GM18526 (cell line): ENCODE results near the gene GSTM1.

Source experiments
- POLR2A ChIP-seq: IDR thresholded peaks from 3 replicates; pipeline ENCODE4 v1.6.1; 2011; ENCODE audit not compliant: insufficient read length; ENCODE audit errors: extremely low read depth

GSTM1 gene

GRCh38 chr1:109657395-109657794 is 30.2 kb upstream of the GSTM1 start:
- no peak for TF ChIP-seq POLR2A

DNA sequence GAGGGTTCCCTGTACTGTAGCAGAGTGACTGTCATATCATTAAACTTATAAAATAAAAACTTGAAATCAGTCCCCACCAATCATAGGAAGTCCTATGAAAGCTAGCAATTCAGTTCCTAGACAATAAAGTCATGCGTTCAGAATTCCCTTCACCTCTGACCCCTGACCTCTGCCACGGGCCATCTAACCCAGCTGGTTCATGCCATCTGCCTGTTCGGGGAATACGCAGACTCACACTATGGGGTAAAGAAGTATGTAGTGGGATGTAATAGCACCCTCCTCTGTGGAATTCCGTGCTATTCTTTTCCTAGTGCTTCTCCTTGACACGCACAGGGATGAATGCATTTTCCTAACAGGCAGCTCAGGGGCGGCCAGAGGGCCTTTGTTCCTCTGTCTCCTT is 29.6 kb upstream of the GSTM1 start:
- TF ChIP-seq POLR2A, result no peak

- no peak for TF ChIP-seq POLR2A
These were observed 29.0 kb upstream of the GSTM1 start for GRCh38 chr1:109658533-109659042.

DNA sequence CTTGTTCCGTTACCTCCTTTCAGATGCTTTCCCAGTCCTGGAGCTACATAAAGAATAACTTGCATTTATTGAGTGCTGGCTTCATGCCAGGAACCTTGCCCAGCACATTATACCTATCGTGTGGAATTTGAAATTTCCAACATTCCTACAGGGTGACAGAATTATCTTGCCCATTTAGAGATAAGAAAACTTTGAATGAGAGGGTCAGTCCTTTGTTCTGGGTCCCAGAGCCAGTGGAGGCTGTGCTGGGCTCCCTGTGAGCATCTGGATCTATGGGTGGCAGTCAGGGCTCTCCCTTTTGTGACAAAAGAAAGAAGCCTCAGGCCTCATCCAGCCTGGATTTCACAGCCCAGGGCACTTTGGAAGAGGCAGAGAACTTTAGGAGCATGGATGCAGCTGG is 28.5 kb upstream of the GSTM1 start:
- no peak for TF ChIP-seq POLR2A

GRCh38 chr1:109659997-109660690 is 27.5 kb upstream of the GSTM1 start:
- no peak for TF ChIP-seq POLR2A

DNA sequence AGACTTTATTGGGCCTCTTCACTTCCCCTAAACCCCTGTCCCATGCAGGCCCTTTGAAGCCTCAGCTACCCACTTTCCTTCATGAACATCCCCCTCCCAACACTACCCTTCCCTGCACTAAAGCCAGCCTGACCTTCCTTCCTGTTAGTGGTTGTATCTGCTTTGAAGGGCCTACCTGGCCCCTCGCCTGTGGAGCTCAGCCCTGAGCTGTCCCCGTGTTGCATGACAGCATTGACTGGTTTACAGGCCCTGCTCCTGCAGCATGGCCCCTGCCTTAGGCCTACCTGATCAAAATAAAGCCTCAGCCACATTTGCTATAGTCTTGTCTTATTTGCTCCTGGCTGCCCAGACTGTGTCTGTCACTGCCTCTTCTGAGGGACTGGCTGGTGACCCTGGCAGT is 26.2 kb upstream of the GSTM1 start:
- TF ChIP-seq POLR2A, result no peak

- no peak for TF ChIP-seq POLR2A
These were observed 22.9 kb upstream of the GSTM1 start for GRCh38 chr1:109664671-109665070.

DNA sequence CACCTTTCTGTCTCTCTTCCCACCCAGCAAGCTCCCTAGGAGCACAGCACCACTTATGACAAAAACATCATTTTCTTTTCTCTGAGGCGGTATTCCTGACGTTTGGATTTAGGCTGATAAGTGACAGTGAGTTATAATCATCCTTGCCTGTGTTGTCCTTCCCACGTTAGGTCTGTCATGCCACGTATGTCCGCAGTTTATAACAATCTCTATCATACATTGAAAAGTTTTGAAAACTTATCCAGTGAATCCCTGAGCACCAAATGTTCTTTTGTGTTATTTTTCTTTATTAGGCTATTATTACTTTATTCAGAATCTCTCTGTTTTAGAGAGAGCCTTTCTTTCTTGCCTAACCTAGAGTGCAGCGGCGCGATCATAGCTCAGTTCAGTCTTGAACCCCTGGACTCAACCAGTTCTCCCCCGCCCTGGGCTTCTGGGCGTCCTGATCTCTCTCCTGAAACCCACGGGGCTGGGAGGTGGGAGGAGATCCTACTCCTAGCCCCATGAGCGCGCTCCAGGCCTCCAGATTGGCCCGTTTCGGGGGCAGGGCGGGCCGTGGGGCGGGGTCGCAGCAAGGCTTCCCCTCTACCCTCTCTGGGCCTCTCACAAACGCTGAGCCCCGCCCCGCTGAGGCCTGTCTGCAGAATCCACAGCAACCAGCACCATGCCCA is 20.0 kb upstream of the GSTM1 start, which contains the start of gene GSTM2:
Gene GSTM2 (plus strand): TSS at position 606 of the 671 bp plus-strand sequence. CDS start 59 bp downstream, at position 665.
- no peak for TF ChIP-seq POLR2A

- TF ChIP-seq POLR2A, result no peak
These were observed 19.4 kb upstream of the GSTM1 start for GRCh38 chr1:109668123-109668775.

DNA sequence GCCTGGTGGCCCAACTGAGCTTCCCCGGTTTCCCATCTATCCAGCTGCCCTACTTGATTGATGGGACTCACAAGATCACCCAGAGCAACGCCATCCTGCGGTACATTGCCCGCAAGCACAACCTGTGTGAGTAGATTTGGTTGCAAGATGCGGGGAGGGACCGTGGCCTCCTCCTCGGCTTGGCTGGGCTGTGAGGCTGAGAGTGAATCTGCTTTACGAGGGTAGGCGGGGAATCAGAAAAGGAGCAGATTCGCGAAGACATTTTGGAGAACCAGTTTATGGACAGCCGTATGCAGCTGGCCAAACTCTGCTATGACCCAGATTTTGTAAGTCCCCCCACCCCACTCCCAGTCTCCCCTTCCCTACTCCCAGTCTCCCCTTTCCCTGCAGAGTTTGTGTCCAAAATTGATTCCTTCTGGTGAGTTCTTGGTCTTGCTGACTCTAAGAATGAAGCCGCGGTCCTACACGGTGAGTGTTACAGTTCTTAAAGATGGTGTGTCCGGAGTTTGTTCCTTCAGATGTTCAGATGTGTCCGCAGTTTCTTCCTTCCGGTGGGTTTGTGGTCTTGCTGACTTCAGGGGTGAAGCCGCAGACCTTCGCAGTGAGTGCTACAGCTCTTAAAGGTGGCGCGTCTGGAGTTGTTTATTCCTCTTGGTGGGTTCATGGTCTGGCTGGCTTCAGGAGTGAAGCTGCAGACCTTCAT is 18.2 kb upstream of the GSTM1 start:
- no peak for TF ChIP-seq POLR2A

GRCh38 chr1:109671067-109671466 is 16.6 kb upstream of the GSTM1 start:
- TF ChIP-seq POLR2A, result no peak

DNA sequence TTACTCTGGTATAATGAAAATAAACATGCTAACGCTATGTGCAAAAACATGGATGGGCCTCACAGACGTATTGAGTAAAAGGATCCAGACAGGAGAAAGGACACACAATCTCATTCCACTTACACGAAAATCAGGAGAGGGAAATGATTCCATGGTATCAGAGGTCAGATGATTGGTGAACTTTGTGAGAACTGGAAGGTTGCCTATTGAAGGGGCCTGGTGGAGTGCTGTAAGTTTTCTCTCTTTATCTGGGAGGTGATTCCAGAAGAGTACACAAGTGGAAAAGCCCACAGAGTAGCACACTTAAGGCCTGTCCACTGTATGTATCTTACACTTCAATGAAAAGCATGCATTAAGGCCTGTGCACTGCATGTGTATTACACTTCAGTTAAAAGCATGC is 10.2 kb upstream of the GSTM1 start:
- no peak for TF ChIP-seq POLR2A

- TF ChIP-seq POLR2A, result no peak
These were observed 2.3 kb downstream of the GSTM1 start for GRCh38 chr1:109689844-109690405.

DNA sequence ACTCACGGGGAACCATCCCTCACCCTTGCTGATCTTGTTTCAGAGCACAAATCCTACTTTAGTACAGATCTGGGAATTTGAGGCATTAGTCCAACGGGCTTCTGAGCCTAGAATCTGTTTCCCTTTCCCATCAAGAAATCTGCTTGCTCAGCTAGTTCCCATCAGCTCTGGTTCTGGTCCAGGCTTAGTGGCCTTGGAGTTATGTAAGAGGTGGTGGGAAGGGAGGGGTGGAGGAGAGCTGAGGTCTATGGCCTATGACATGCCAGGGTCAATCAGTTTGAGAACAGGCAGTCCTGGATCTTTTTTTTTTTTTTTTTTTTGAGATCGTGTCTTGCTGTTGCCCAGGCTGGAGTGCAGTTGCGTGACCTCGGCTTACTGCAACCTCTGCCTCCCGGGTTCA is 4.1 kb downstream of the GSTM1 start:
- no peak for TF ChIP-seq POLR2A

DNA sequence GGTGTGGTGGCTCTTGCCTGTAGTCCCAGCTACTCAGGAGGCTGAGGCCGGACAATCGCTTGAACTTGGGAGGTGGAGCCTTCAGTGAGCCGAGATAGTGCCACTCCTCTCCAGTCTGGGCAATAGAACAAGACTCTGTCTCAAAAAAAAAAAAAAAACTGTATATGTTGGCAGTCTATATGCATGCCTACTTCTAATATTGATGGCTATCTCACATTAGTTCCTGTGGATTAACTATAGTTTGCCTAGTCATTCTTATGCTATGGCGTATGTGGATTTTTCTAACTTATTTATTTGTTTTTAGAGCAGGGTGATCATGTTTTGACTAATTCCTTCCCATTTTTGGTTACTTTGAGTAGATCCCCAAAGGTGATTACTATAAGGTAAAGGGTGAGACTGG is 9.4 kb downstream of the GSTM1 start:
- TF ChIP-seq POLR2A, result no peak
